ENCODE results near the gene OR10X1. TPM values are rescaled to one million over a fixed set of nuclear protein-coding genes. Genes with fewer than 3 reads are reported as not detected.

The OR10X1 gene
- total and polyA plus RNA-seq, 2 donors, result not detected

GRCh38 chr1:158554352-158554751, 25.3 kb downstream of the OR10X1 start, which contains the start of gene OR6Y1:
Gene OR6Y1, minus strand, starts transcription at chr1:158554405. Its CDS starts 6,300 bp downstream, at chr1:158548105.
- no peak within 1 kb of the TSS for H3K4me3 ChIP-seq (ENCODE audit: low read depth, low read length)
- no peaks in the 10 kb centered on the region for H3K4me1 ChIP-seq (ENCODE audit: insufficient read depth)
- no peak for DNase-seq (ENCODE audit: extremely low spot score)
- no peaks in the 10 kb centered on the region for H3K36me3 ChIP-seq (ENCODE audit: insufficient read depth)
- H3K27ac ChIP-seq (ENCODE audit: low read depth), result no peak within 1 kb of the TSS
- 83% methylated on average over 3 of the region's 3 CpGs for WGBS

- Histone ChIP-seq H3K27ac (ENCODE audit: low read depth) (no peak overlapping the region), H3K4me1 (ENCODE audit: insufficient read depth) (no peaks in the 10 kb centered on the region), H3K36me3 (ENCODE audit: insufficient read depth) (no peaks in the 10 kb centered on the region), H3K4me3 (ENCODE audit: low read depth, low read length) (no peak overlapping the region)
- DNase-seq (ENCODE audit: extremely low spot score), result no peak
- WGBS, result 71% methylated on average over 1 of the region's 1 CpG
Measured at GRCh38 chr1:158552296-158552695, 27.4 kb downstream of the OR10X1 start.

- no peak overlapping the region for H3K27ac ChIP-seq (ENCODE audit: low read depth)
- no peaks in the 10 kb centered on the region for H3K4me1 ChIP-seq (ENCODE audit: insufficient read depth)
- no peaks in the 10 kb centered on the region for H3K36me3 ChIP-seq (ENCODE audit: insufficient read depth)
- no peak for DNase-seq (ENCODE audit: extremely low spot score)
- no peak overlapping the region for H3K4me3 ChIP-seq (ENCODE audit: low read depth, low read length)
- 95% methylated on average over 2 of the region's 2 CpGs for WGBS
Measured at GRCh38 chr1:158547533-158547932, 32.2 kb downstream of the OR10X1 start.

GRCh38 chr1:158537609-158538008, 42.1 kb downstream of the OR10X1 start:
- WGBS, result 80% methylated on average over 2 of the region's 2 CpGs
- Histone ChIP-seq H3K4me3 (ENCODE audit: low read depth, low read length) (no peak overlapping the region), H3K4me1 (ENCODE audit: insufficient read depth) (no peaks in the 10 kb centered on the region), H3K36me3 (ENCODE audit: insufficient read depth) (no peaks in the 10 kb centered on the region), H3K27ac (ENCODE audit: low read depth) (no peak overlapping the region)
- no peak for DNase-seq (ENCODE audit: extremely low spot score)

- Histone ChIP-seq H3K27ac (ENCODE audit: low read depth) (no peak overlapping the region), H3K4me1 (ENCODE audit: insufficient read depth) (no peaks in the 10 kb centered on the region), H3K4me3 (ENCODE audit: low read depth, low read length) (no peak overlapping the region), H3K36me3 (ENCODE audit: insufficient read depth) (no peaks in the 10 kb centered on the region)
- no peak for DNase-seq (ENCODE audit: extremely low spot score)
- WGBS, result 23% methylated on average over 5 of the region's 5 CpGs
Measured at GRCh38 chr1:158534496-158534895, 45.2 kb downstream of the OR10X1 start.

Other genes starting within 250 kb of the OR10X1 start
- not detected for gene CD1B, start 248.4 kb downstream of the OR10X1 start, total RNA-seq
- 0.09 TPM for gene CD1B, start 248.4 kb downstream of the OR10X1 start, polyA plus RNA-seq
- 0.69 TPM for gene CD1E, start 226.0 kb downstream of the OR10X1 start, total RNA-seq
- 1.0 TPM for gene CD1E, start 226.0 kb downstream of the OR10X1 start, polyA plus RNA-seq
- gene OR10T2, start 180.4 kb downstream of the OR10X1 start, total RNA-seq, result not detected
- not detected for gene OR10T2, start 180.4 kb downstream of the OR10X1 start, polyA plus RNA-seq
- not detected for gene OR10K2, start 153.7 kb downstream of the OR10X1 start, total RNA-seq
- not detected for gene OR10K2, start 153.7 kb downstream of the OR10X1 start, polyA plus RNA-seq
- not detected for gene OR10K1, start 118.1 kb downstream of the OR10X1 start, total RNA-seq
- gene OR10K1, start 118.1 kb downstream of the OR10X1 start, polyA plus RNA-seq, result not detected
- not detected for gene OR10R2, start 107.7 kb downstream of the OR10X1 start, total RNA-seq
- gene OR10R2, start 107.7 kb downstream of the OR10X1 start, polyA plus RNA-seq, result not detected
- not detected for gene OR6Y1, start 25.5 kb downstream of the OR10X1 start, total RNA-seq
- gene OR6Y1, start 25.5 kb downstream of the OR10X1 start, polyA plus RNA-seq, result not detected
- gene OR6P1, start 9.3 kb downstream of the OR10X1 start, total RNA-seq, result not detected
- not detected for gene OR6P1, start 9.3 kb downstream of the OR10X1 start, polyA plus RNA-seq
- not detected for gene OR10Z1, start 25.4 kb upstream of the OR10X1 start, total RNA-seq
- not detected for gene OR10Z1, start 25.4 kb upstream of the OR10X1 start, polyA plus RNA-seq
- gene SPTA1, start 106.8 kb upstream of the OR10X1 start, total RNA-seq, result 3.9 TPM
- 0.06 TPM for gene SPTA1, start 106.8 kb upstream of the OR10X1 start, polyA plus RNA-seq
- not detected for gene OR6K2, start 120.8 kb upstream of the OR10X1 start, total RNA-seq
- gene OR6K2, start 120.8 kb upstream of the OR10X1 start, polyA plus RNA-seq, result not detected
- gene OR6K3, start 140.8 kb upstream of the OR10X1 start, total RNA-seq, result not detected
- not detected for gene OR6K3, start 140.8 kb upstream of the OR10X1 start, polyA plus RNA-seq
- not detected for gene OR6K6, start 174.8 kb upstream of the OR10X1 start, total RNA-seq
- gene OR6K6, start 174.8 kb upstream of the OR10X1 start, polyA plus RNA-seq, result not detected
- not detected for gene OR6N1, start 192.3 kb upstream of the OR10X1 start, total RNA-seq
- gene OR6N1, start 192.3 kb upstream of the OR10X1 start, polyA plus RNA-seq, result not detected
- gene OR6N2, start 201.3 kb upstream of the OR10X1 start, total RNA-seq, result not detected
- not detected for gene OR6N2, start 201.3 kb upstream of the OR10X1 start, polyA plus RNA-seq

All from urinary bladder (tissue), 4 donors.